AG08395 (cell line): Measurements from ENCODE around the gene GPR137B.
"Not testable (repeated sequence)": the region's sequence is repeated elsewhere in the genome, so short reads cannot be mapped to it uniquely, and the experiment has no call there.

ENCODE experiments used
- DNase-seq: peaks from one replicate; pipeline ENCODE4 v3.0.0; 2012; ENCODE audit warnings: mixed read lengths, low spot score

The GPR137B gene

DNA sequence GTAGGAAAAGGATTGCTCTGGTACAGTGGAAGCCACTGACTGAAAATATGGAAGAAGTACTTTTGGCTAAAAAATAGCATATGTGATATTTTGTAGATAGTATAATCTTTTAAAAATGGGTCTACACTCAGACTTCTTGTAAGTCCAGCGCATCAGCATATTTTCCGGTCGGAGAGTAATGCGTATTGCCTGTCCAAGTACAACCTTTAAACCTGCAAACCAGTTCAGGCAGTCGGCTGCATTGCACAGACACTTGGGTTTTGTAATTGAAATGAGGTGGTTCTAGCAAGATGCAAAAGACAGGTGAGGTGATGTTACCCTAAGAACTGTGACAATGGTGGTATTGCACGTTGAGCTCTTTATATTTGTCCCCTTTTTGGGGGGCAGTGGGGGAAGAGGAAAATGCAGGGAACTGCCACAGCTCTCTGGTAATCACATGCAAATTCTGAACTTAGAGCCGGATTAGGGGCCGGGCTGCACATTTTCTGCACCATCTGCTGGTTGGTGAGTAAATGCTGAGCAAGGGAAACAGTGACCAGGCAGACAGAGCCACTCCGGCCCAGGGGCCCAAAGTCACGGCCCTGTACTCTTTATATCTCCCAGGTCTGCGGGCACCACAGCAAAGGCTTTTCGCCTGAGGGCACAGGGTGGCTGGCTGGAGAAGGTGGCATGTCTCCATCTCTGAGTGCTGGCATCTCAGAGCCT, 2.3 kb downstream of the GPR137B start:
- DNase-seq, result no peak

DNA sequence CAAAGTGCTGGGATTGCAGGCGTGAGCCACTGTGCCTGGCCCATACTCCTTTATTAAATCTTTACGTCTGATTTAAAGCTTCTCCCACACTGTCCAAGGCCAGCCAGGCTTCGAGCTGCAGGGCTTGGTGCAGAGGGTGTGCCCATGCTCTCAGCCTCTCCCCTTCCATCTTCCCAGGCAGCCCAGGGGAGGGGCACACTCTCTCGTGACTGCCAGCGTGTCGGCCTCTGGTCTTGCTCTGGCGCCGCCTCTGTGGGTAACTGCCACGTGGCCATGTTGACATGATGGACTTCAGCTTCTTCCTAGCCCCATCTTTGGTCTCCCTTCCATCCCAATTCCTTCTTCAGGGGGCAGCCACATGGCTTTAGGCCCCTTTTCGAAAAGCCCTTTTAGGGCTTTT, 4.7 kb downstream of the GPR137B start:
- DNase-seq, result no peak

GRCh38 chr1:236147521-236148469, 5.5 kb downstream of the GPR137B start:
- DNase-seq, result no peak

GRCh38 chr1:236148470-236148845, 6.1 kb downstream of the GPR137B start:
- DNase-seq, result no peak

DNA sequence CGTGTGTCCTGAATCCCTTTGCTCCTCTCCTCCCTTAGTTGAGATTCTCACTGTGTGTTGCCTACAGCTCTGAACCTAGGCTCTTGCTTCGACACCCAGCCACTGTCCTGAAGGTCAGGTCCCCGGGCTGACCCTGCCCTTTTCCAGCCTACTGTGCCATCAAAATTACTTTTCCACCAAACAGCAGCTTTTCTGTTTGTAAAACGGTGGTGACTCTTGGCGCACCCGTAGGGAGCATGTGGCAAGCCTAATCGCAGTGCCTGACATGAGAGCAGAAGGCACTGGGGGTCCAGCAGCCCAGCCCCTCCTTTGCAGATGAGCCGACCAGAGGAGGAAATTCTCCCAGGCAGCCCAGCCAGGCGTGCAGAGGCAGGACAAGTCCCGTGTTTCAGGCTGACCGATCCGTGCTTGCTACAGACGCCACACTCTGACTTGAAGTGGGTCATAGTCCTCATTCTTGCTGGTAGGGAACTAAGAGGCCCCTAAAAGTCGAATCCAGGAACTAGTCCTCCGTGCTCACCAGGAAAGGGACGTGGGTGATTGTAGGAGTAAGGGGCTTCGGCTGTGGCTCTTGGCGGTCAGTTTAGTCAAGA, 6.8 kb downstream of the GPR137B start:
- no peak for DNase-seq

DNA sequence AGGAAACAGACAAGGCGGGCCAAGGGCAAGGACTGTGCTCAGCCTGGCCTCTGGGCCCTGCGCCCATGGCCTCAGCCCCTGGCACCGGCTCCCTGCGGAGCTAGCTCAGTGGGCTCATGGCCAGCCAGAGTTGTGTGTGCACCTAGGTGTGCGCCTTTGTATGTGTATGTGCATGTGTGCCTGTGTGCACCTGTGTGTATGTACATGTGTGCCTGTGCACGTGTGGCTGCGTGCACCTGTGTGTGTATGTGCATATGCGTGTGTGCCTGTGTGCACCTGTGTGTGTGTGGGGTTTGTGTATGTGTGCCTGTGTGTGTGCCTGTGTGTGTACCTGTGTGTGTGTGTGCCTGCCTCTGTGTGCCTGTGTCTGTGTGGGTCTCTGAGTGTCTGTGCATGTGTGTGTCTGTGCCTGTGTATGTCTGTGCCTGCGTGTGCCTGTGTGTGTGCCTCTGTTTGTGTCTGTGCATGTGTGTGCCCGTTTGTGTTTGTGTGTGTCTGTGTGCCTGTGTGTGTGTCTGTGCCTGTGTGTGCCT, 7.4 kb downstream of the GPR137B start:
- no peak for DNase-seq

- no peak for DNase-seq
These were observed 8.1 kb downstream of the GPR137B start for GRCh38 chr1:236150311-236150955.

GRCh38 chr1:236150986-236151385, 8.6 kb downstream of the GPR137B start:
- no peak for DNase-seq

- DNase-seq, result no peak
These were observed 9.5 kb downstream of the GPR137B start for GRCh38 chr1:236151739-236152424.

GRCh38 chr1:236154126-236154525, 11.8 kb downstream of the GPR137B start:
- no peak for DNase-seq

GRCh38 chr1:236154671-236155398, 12.5 kb downstream of the GPR137B start:
- DNase-seq, result no peak

GRCh38 chr1:236155399-236155767, 13.0 kb downstream of the GPR137B start:
- no peak for DNase-seq

DNA sequence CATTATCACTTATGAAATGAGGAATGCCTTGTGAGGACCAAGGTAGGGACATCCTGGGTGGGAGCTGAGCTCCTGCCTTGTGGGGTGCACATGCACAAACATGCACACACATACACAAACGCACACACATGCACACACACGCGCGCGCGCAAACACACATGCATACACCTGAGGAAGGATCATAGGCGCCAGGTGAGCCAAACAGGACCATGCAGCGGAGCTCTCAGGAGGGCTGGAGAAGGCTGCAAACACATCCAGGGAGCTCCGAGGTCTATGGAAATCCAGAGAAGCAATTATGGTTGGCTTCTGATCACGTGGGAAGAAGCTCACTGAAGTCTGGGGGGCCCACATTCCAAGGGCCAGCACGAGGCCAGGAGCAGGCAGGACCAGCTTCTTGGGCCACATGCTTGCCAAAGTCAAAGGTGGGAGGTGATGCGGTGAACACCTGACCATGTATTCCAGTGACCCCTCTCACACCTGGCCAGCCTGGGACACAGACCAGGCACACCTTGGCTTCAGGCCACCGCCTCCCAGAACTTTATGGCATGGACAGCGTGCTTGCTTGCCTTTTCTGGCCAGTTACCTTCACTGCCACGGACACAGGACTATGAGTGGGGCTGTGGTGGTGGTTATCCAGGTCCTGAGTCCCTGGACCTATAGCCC, 13.6 kb downstream of the GPR137B start:
- DNase-seq, result no peak

DNA sequence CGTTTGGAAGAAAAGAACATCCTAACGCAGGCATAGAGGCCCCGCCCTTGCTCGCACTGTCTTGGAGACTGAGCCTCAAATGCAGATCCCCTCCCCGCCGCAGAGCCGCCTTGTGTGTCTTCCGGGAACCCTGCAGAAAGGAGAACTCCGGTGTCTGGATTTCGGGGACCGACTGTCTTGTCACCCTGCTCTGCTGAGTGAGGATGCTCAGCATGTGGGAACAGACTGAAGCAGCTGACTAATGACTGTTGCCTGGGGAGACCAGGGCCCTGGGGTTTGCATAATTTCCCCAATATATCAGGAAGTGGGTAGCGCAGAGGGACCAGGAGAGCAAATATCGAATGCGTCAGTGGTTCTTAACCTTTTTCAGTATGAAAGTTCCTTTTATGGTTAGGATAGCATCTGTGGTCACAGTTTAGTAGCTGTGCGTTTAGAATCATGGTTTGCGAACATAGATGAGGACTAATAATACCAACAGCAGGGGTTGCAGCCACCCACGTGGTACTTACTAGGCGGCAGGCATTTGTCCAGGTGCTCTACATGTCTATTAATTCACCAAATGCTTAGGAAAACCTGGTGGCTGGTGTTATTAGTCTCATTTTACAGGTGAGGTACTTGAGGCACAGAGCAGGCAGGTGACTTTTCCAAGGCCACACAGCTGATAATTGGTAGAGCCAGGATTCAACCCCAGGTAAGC, 14.3 kb downstream of the GPR137B start:
- DNase-seq, result no peak

DNA sequence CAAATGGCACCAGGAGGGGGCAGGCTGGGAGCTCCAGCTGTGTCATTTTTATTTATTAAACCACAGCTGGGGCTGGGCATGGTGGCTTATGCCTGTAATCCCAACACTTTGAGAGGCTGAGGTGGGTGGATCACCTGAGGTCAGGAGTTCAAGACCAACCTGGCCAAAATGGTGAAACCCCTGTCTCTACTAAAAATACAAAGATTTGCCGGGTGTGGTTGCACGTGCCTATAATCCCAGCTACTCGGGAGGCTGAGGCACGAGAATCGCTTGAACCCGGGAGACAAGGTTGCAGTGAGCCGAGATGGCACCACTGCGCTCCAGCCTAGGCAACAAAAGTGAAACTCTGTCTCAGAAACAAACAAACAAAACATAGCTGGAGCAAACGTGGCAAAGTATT, 15.7 kb downstream of the GPR137B start:
- DNase-seq, result not testable (repeated sequence)

DNA sequence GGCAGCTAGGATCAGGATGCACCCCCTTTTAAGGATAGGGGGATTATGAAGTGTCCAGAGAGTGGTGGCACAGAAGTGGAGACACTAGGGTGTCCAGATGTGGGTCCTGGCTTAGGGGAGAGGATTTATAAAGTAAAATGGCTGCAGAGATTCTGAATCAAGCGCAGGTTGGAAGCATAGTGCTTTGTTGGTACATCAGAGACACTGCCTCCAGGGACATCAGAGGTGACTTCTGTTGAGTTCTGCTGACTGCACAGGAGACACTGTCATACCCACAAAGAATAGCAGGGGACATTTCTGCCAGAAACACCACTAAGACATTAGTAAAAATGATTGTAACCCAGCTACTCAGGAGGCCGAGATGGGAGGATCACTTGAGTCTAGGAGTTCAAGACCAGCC, 16.4 kb downstream of the GPR137B start:
- DNase-seq, result no peak

DNA sequence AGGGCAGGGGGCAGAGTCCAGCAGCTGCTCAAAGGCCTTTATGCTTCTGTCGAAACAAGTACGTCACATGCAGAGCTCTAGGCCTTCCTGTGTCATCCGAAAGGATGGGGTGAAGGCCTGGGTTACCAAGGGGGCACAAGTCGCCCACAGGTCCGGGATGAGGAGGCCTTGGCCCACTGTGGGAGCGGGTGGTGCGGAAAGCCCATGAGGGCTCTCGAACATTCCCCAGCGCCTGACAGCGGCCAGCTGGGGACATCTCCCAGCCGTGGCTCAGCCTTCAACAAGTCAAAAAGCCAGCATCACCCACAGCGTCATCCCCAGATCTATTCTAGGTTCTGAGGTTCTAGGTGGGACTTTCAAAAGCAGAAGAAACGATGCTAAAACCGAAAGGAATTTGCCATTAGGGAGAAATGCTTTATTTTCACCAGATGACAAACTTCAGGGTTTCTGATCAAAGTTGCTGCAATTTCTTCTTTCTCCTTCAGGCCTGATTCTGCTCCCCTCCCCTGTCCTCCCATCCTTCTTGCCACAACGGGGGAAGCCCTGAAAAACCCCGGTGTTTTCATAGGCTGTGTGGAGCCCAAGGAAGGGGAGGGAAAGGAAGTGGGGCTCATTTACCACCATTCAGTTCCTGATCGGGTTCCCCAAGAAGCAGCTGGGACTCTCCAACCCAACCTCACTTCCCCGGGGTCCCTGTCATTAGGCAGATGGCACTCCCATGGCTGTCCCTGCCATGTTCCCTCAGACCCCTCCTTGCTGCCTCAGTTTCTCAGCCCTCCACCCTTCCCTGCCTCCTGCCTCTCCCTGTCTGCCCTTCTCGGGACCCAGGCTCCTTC, 17.6 kb downstream of the GPR137B start:
- no peak for DNase-seq

DNA sequence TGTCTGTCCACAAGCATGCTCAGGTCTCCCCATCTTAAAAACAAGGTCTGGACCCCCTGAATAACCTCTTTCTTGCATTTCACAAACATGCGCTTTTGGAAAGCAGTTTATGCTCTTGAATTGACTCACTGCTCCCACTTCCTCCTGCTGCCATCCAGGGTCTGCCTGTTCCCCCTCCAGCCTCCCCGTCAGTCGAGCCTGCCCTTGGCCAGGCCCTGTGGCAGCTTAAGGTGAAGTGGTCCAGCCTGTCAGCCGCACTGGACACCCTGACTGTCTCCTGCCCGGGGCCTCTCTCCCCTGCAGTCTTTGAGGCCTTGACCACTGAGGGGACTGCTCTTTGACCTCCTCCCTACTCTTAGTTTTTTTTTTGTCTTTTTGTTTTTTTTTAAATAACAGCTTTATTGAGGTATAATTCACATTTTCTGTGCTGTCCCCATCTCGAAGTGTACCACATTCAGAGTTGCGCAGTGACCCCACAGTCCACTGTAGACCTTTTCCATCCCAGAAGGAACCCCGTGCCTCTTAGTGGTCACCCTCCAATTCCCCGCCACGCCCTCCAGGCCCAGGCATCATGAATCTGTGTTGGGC, 18.3 kb downstream of the GPR137B start:
- no peak for DNase-seq
